H1 (cell line): ENCODE results near the gene LSM14B. TPM values are rescaled to one million over a fixed set of nuclear protein-coding genes. Genes with fewer than 3 reads are reported as not detected.

Experiments
- BCL11A ChIP-seq, 2 experiments: IDR thresholded peaks; one replicate each; pipeline ENCODE4 v1.6.1; 2011; ENCODE audit warnings: low read depth in 2 of 2, low read length in 2 of 2, mild to moderate bottlenecking in 2 of 2
- CBX5 ChIP-seq: fragments of 300-800, 300-1000 bp; sonication (generic); IDR thresholded peaks from 2 replicates; pipeline ENCODE4 v1.7.1; 2016; ENCODE audit warnings: antibody characterized with exemption, low read length, low read depth
- EZH2 ChIP-seq: fragments of 200-600 bp; sonication (generic); IDR thresholded peaks from 2 replicates; pipeline ENCODE4 v1.7.1; 2012; ENCODE audit warnings: low read depth, mild to moderate bottlenecking, moderate library complexity, low read length, inconsistent platforms; ENCODE audit not compliant: severe bottlenecking
- FOSL1 ChIP-seq: IDR thresholded peaks from 2 replicates; pipeline ENCODE4 v1.6.1; 2011; ENCODE audit warnings: mild to moderate bottlenecking, low read depth, low read length, moderate library complexity; ENCODE audit not compliant: insufficient read depth
- JUND ChIP-seq: IDR thresholded peaks from 2 replicates; pipeline ENCODE4 v1.6.1; 2011; ENCODE audit warnings: mild to moderate bottlenecking, improper control_type of control experiment, low read length
- KDM1A ChIP-seq: fragments of 200-600, 300-600 bp; sonication (generic); IDR thresholded peaks from 2 replicates; pipeline ENCODE4 v1.7.1; 2016; ENCODE audit warnings: mild to moderate bottlenecking, low read length, borderline replicate concordance
- PHF8 ChIP-seq: fragments of 200-600 bp; sonication (generic); conservative IDR thresholded peaks from 2 replicates; pipeline ENCODE4 v1.7.1; 2012; ENCODE audit warnings: low read depth, mild to moderate bottlenecking, inconsistent platforms, low read length, moderate library complexity
- RAD21 ChIP-seq, 2 experiments: IDR thresholded peaks in 1 of 2; conservative IDR thresholded peaks in 1 of 2; 2 replicates each; pipeline ENCODE4 v1.6.1; 2011; ENCODE audit warnings: low read depth in 2 of 2, low read length in 2 of 2, improper control_type of control experiment in 1 of 2, inconsistent platforms in 1 of 2, mild to moderate bottlenecking in 1 of 2, moderate library complexity in 1 of 2
- SP2 ChIP-seq: IDR thresholded peaks from 2 replicates; pipeline ENCODE4 v1.6.1; 2012; ENCODE audit warnings: mild to moderate bottlenecking, low read length, inconsistent platforms
- TBP ChIP-seq: IDR thresholded peaks from 2 replicates; pipeline ENCODE4 v1.6.1; 2011; ENCODE audit warnings: low read depth, low read length, improper control_type of control experiment
- YY1 ChIP-seq: IDR thresholded peaks from 2 replicates; pipeline ENCODE4 v1.6.1; 2011; ENCODE audit warnings: low read depth, mild to moderate bottlenecking, low read length
- polyA plus RNA-seq, 7 experiments: library from polyadenylated mRNA; depleted of rRNA in 3 of 7; stranded (reverse) in 5 of 7; unstranded in 2 of 7; fragments of >200 nt in 5 of 7; fragments of 200-250 nt in 2 of 7; gene quantifications; 1 replicate in 5 of 7; 2 replicates in 1 of 7; 4 replicates in 1 of 7; pipeline versions ENCODE4 v1.2.1 to v1.2.3, GENCODE V29; 2011 to 2013; ENCODE audit warnings: missing spikeins in 2 of 7, mixed read lengths in 2 of 7
- total RNA-seq: library from RNA; stranded (reverse); fragmentation: NEBNext Ultra II Directional; extraction: Animal tissue kit (Norgen Biotek cat#: 25700); gene quantifications from 2 replicates; pipeline ENCODE4 v1.2.1, GENCODE V29; 2021
- TF ChIP-seq, protein P1 (sequence below): fragments of 300-600 bp; sonication (generic); IDR thresholded peaks from 2 replicates; pipeline ENCODE4 v1.7.1; 2012; ENCODE audit warnings: low read length, moderate library complexity, mild to moderate bottlenecking, inconsistent platforms; ENCODE audit not compliant: insufficient replicate concordance

Gene LSM14B
- total and polyA plus RNA-seq, 2 of the 8 experiments (the other 6 are each of a cell fraction or from before 2014, with no cell fraction given) = 58.3 to 65.6 TPM

DNA sequence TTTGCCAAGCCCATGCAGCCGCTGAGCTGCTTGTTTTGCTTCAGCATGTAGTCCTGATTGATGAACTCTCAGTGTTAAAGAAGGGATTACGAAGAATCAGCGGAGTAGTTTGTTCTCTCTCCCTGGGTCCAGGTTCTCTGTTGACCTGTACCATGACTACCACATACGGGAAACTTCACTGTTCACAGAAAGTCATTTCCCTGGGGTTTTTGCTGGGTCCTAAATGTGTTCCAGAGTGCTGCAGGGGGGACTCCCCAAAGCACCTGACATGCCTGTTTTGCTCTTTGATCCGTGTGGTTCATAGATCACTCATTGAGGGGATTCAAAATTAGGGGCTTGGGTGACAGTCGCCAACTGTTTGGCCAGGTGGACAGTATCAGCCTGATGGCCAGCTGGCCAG lies 5.5 kb downstream of the LSM14B start (continued):
- TF ChIP-seq, protein P1, sequence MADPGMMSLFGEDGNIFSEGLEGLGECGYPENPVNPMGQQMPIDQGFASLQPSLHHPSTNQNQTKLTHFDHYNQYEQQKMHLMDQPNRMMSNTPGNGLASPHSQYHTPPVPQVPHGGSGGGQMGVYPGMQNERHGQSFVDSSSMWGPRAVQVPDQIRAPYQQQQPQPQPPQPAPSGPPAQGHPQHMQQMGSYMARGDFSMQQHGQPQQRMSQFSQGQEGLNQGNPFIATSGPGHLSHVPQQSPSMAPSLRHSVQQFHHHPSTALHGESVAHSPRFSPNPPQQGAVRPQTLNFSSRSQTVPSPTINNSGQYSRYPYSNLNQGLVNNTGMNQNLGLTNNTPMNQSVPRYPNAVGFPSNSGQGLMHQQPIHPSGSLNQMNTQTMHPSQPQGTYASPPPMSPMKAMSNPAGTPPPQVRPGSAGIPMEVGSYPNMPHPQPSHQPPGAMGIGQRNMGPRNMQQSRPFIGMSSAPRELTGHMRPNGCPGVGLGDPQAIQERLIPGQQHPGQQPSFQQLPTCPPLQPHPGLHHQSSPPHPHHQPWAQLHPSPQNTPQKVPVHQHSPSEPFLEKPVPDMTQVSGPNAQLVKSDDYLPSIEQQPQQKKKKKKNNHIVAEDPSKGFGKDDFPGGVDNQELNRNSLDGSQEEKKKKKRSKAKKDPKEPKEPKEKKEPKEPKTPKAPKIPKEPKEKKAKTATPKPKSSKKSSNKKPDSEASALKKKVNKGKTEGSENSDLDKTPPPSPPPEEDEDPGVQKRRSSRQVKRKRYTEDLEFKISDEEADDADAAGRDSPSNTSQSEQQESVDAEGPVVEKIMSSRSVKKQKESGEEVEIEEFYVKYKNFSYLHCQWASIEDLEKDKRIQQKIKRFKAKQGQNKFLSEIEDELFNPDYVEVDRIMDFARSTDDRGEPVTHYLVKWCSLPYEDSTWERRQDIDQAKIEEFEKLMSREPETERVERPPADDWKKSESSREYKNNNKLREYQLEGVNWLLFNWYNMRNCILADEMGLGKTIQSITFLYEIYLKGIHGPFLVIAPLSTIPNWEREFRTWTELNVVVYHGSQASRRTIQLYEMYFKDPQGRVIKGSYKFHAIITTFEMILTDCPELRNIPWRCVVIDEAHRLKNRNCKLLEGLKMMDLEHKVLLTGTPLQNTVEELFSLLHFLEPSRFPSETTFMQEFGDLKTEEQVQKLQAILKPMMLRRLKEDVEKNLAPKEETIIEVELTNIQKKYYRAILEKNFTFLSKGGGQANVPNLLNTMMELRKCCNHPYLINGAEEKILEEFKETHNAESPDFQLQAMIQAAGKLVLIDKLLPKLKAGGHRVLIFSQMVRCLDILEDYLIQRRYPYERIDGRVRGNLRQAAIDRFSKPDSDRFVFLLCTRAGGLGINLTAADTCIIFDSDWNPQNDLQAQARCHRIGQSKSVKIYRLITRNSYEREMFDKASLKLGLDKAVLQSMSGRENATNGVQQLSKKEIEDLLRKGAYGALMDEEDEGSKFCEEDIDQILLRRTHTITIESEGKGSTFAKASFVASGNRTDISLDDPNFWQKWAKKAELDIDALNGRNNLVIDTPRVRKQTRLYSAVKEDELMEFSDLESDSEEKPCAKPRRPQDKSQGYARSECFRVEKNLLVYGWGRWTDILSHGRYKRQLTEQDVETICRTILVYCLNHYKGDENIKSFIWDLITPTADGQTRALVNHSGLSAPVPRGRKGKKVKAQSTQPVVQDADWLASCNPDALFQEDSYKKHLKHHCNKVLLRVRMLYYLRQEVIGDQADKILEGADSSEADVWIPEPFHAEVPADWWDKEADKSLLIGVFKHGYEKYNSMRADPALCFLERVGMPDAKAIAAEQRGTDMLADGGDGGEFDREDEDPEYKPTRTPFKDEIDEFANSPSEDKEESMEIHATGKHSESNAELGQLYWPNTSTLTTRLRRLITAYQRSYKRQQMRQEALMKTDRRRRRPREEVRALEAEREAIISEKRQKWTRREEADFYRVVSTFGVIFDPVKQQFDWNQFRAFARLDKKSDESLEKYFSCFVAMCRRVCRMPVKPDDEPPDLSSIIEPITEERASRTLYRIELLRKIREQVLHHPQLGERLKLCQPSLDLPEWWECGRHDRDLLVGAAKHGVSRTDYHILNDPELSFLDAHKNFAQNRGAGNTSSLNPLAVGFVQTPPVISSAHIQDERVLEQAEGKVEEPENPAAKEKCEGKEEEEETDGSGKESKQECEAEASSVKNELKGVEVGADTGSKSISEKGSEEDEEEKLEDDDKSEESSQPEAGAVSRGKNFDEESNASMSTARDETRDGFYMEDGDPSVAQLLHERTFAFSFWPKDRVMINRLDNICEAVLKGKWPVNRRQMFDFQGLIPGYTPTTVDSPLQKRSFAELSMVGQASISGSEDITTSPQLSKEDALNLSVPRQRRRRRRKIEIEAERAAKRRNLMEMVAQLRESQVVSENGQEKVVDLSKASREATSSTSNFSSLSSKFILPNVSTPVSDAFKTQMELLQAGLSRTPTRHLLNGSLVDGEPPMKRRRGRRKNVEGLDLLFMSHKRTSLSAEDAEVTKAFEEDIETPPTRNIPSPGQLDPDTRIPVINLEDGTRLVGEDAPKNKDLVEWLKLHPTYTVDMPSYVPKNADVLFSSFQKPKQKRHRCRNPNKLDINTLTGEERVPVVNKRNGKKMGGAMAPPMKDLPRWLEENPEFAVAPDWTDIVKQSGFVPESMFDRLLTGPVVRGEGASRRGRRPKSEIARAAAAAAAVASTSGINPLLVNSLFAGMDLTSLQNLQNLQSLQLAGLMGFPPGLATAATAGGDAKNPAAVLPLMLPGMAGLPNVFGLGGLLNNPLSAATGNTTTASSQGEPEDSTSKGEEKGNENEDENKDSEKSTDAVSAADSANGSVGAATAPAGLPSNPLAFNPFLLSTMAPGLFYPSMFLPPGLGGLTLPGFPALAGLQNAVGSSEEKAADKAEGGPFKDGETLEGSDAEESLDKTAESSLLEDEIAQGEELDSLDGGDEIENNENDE = no peak
- TF ChIP-seq FOSL1 (no peak), RAD21 (IDR thresholded peaks at IDR 0.05 in 1 of 2, conservative IDR thresholded peaks at IDR 0.05 in 1 of 2; ENCODE audit: low read depth in 2 of 2, low read length in 2 of 2) (no peak), EZH2 (no peak), SP2 (no peak), YY1 (no peak), CBX5 (no peak), KDM1A (no peak), PHF8 (no peak), JUND (no peak), BCL11A (IDR thresholded peaks at IDR 0.05; ENCODE audit: low read depth in 2 of 2, low read length in 2 of 2) (no peak), TBP (no peak)
